HG03442 (cell line): ENCODE data around the gene TRMT61A.

Experiments
- ATAC-seq: cut with Tn5 transposase; IDR thresholded peaks from one replicate; pipeline ENCODE4 v1.9.1; 2021; ENCODE audit warnings: mild to moderate bottlenecking, moderate library complexity; ENCODE audit not compliant: unreplicated experiment

TRMT61A gene

DNA sequence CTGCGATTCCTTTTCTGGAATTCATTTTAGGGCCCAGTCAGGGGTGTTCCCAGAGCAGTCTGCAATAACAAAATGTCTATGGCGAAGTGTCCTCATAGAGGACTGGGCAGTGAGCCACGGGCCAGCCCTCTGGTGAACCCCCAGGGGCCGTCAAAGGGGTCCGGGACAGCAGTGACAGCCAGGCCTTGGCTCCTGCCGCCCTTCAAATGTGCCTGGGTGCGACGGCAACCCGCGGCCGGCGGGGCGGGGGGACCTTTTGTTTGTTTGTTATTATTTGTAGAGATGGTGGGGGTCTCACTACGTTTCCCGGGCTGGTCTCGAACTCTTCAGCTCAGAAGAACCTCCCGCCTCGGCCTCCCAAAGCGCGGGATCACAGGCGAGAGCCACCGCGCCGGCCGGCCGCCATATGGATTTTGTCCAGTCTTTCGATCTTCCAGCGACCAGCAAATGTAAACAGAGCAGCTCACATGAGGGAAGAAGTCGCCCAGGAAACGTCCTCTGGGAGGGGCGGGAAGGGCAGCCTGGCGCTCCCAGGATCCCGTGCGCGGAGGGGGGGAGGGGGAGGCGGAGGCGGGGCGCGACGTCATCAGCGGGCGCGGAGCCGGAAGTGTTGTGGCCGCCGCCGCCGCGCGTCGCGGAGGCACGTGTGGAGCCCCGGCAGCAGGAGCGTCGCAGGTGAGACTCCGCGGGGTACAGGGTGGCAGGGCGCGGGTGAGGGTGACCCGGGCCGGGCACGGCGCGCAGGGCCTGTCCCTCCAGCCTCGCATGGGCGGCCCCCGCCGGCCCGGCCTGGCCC lies at the start of gene TRMT61A:
TSS of gene TRMT61A (plus strand) at position 610 of the 796 bp plus-strand sequence. CDS start 783 bp downstream, outside the sequence.
- ATAC-seq: peak; percentile 43

DNA sequence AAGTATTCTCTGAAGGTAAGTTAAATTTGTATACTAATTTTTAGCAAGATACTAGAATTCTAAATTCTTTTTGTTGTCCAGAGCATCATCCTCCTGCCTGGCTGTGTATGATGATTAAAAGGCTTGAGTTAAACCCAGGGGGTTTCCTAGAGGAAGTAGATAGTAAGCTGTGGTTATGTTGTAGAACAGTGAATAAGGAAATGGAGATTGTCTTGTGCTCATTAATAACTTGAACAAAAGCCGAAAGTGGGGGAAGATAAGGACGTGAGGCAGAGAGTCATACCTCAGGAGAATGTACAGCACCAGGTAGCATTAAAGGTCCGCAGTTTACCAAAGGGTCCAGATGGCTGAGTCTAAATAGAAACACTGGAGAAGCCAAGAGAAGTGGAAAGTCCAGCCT lies 48.4 kb upstream of the TRMT61A start:
- ATAC-seq: peak; percentile 47

DNA sequence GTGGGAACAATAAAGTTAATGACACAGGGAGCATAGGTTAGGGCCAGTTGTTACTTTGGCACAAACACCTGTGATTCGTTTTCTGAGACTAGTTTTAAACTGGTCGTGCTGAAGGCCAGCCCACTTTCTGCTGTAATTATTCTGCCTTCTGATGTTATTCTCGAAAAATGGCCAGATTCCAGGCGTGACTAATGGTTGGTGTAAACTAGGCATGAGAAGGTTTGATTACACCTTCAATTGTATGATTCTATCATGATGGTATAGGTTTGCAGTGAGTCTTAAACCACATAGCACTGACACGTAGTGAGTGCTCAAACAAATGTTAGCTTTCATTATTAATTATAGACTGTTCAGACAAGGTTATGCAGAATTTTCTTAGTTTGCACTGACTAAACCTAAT lies 45.4 kb upstream of the TRMT61A start:
- no peak for ATAC-seq

DNA sequence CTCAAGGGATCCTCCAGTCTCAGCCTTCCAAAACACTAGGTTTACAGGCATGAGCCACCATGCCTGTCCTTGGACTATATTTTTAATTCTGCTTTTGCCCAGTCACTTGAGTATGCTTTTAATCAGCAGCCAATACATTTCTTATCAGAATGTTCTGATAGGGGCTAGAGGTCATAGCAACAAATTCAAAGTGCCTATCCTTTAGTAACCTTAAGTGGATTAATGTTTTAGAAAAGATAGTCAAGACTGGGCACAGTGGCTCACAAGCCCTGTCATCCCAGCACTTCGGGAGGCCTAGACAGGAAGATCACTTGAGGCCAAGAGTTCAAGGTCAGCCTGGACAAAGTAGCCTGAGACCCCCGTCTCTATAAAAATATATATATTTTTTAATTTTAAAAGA lies 43.5 kb upstream of the TRMT61A start:
- ATAC-seq: no peak

DNA sequence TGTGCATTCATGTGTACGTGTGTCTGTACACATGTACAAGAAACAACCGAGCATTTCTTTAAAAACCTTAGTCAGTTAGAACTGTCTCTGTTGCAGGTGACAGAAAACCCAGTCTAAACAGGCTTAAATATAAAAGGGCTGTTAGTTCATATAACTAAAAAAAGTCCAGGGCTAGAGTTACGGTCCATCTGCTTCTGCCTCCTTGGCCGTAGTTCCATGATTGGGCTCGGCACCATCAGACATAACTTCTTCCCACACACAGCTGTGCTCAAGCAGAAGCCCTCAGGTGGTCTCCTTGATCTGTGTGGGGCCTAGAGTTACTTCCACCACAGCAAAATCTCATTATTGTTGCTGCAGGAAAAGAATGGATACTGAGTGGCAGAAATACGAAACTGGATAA lies 40.9 kb upstream of the TRMT61A start:
- no peak for ATAC-seq

DNA sequence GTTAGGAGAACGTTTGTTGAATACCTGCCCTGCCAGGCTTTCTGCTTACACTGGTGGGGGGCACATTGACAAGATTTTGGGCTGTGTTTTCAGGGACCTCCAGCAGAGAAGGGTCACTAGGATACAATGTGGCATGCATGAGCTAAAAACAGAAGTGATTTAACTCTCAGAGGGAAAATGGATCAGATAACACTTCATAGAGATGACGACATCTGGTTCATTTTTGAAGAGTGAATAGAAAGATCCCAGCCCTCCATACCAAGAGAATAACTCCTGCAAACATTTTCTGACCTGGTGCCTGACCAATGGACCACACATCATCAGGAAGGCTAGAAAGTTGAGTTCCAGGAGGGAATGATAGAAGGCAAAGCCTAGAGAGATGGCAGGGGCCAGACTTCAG lies 40.0 kb upstream of the TRMT61A start:
- ATAC-seq: no peak

DNA sequence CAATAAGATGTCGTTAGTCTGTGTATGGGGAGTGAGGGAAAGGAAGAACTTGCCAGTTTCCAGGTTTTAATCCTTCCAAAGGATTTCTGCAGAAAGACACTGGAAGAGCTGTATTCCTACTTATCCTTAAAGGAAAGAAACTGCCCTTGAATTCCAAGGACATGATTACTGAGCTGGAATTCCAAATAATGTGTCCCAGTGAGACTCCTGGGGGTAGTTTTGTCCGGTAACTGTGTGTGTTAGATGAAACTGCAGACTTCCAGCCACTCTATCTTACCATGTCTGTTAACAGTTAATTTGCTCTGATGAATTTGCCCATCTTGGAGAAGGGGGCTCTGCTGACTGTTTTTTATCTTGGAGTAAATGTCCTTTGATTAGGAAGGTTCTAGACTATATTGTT lies 39.4 kb upstream of the TRMT61A start:
- ATAC-seq: no peak

DNA sequence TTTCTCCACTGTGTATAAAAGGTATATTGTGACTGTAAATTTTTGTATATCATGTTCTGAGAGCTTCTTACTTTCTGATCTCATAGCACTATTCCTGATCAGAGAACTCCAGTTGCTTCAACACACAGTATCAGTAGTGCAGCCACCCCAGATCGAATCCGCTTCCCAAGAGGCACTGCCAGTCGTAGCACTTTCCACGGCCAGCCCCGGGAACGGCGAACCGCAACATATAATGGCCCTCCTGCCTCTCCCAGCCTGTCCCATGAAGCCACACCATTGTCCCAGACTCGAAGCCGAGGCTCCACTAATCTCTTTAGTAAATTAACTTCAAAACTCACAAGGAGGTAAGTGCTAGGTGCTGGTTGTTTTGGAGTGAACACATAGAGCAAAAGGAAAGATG lies 37.3 kb upstream of the TRMT61A start:
- ATAC-seq: no peak

DNA sequence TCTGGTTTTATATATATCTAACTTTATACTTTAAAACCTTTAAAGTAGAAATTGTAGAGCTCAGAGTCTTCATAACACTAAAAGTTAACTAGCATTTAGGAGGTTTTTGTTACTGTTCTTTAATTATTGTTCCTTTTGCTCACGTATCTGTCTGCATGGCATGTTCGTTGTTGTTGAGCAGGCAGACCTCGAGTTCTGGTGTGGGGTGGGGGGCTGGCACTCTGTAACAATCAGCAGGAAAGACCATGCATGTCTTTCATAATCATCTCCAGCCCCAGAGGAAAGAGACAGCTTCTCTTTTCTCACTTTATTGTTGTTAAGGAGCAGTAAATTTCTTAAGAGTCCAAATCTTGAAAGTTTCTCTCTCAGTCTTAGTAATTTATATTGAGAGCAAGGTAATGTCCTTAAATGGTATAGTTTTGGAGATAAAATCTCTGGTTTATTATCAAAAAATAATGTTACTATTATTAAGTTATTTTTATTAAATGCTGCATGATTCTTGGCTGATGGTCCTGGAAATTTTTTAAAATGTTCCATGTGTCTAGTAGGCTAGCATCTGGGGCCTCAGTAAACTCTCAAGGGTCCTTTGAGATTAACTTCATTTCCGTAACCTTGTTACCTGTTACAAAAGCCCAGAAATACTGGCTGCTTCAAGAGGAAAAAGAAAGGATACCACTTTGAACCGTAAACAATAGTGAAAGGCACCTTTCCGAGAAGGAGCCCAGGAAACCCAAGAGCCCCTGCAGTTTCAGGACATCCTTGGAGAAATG lies 36.7 kb upstream of the TRMT61A start:
- ATAC-seq: no peak

DNA sequence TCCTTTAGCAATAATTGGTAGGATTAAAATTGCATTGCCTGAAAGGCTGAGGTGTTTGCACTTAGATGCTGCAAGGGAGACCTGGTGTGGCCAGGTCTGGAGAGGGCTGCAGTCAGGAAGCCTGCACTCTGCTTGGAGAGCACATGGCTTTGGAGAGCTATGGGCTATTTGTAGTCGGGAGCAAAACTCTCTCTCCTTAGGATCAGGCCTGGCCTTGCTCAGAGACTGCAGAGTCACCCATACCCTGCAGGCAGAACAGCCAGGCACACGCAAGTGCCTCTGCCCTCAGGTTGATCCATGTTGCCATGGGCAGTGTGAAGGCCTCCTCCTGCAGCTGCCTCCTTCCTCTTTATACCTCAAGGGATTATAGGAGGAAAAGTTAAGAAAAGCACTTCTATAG lies 33.1 kb upstream of the TRMT61A start:
- no peak for ATAC-seq

DNA sequence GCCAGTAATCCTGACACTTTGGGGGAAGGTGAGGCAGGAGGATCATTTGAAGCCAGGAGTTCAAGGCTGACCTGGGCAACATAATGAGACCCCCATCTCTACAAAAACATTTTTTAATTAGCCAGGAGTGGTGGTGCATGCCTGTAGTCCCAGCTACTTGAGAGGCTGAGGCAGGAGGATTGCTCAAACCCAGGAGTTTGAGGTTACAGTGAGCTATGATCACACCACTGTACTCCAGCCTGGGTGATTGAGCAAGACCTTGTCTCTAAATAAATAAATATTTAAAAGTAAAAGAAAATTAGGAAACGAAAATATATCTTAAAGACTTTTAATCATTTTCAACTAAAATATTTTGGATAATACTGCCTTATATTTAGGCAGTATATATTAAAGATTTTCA lies 32.2 kb upstream of the TRMT61A start:
- ATAC-seq: no peak

DNA sequence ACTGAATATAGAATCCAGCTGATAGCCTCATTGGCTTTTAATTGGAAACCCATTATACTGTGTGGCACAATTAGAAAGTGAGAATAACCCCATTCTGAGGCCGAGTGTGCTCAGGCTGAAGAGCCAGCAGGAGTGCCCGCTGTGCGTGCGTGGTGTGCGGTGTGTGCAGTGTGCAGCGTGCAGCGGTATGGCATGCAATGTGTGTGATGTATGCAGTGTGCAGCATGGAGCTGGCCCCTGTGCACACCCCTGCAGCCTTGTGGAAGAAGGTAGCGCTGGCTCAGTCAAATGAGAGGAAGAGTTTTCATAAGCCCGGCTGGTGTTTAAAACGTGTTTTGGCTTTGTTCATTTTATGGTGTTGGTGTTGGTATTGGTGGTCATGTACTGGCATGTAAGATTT lies 29.3 kb upstream of the TRMT61A start:
- ATAC-seq: no peak

DNA sequence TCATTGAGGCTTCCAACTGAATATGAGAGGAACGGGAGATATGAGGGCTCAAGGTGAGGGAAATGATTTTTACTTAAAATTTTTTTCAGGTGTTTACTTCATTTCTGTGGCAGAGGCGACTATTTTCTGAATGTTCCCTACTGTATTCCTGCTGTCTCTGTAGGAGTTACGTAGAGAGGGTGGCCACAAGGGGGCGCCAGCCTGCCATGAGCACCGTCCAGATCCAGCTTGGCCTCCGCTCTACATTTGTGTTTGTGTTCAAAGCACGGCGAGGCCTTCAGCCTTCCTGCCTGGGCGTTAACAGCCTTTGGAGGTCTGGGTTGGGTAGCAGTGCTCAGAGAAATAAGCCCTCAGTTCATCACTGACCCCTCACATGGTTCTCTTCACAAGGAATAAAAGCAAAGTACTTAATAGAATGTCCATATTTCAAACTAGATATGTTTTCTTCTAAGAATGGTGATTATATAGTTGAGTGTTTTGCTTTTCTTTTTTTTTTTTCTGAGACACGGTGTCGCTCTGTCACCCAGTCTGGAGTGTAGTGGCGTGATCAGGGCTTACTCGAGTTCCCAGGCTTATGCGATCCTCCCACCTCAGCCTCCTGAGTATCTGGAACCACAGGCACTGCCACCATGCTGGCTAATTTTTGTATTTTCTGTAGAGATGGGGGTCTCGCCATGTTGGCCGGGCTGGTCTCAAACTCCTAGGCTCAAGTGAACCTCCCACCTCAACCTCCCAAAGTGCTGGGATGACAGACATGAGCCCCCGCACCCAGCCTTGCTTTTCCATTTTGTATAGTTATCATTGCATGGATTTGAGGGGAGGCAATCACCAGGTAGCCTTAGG lies 28.6 kb upstream of the TRMT61A start:
- no peak for ATAC-seq

DNA sequence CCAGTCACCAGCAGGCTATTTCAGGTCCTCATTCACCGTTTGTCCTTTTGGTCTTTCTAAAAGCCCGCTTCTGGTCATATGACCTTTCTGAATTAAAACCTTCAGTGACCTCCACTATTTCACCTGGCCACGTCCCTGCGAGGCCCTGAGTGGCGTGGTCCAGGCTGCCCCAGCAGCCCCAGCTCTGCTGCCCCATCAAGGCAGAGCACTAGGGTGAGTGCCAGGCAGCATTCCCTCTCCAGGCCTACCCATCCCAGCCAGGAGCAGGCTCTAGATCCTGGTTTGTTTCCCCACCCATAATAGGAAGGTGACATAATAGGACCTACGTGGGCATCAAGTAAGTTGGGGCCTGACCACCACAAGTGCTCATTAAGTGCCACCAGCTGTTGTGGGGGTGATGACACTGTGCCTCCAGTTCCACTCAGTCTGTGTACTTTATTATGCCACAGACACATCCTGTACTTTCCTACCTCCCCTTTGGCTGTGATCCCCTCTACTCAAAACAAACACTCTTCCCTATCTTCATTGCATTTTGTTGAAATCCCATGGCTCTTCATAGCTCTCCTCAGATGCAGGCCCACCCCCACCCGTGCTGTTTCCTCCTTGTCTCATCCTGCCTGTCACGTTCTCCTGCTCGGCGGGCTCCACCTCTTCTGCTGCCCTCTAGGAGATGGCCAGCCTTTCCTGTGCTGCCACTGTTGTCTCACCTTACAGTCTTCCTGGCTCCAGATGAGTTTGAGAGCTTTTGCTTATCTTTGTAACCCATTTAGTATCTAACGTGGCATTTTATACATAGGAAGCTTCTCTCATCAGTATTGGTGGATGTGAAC lies 27.7 kb upstream of the TRMT61A start:
- no peak for ATAC-seq

DNA sequence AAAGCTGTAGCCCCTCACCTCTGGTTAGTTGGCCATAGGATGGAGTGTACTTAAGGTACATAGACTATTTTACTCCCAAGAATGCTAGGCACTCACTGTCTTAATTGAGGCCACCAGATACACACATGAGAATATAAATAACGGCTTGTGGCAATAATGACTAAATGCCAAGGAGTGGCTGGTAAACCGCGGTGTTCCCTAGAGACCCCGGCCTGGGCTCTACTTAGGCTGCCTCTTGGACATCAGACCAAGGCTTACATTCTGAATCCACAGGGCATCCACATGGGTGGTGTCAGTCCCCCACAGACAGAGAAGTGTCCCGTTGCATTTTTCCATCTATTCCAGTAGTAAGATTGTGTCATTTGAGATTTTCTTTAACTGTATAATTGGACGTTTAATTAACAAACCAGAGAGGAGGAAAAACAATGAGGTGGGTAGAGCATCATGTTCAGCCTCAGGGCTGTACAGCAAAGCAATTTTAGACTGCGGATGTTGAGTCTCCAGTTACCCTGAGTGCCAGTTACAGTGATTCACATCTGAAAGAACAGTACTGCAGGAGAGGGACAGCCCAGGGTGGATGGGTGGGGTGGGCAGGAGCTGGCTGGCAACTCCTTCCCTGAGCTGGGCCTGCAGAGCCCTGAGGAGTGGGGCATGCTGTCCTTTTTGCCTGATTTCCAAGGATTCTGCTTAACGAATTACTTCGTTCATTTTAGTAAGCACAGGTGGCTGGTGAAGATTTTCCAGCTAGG lies 26.9 kb upstream of the TRMT61A start:
- ATAC-seq: no peak

DNA sequence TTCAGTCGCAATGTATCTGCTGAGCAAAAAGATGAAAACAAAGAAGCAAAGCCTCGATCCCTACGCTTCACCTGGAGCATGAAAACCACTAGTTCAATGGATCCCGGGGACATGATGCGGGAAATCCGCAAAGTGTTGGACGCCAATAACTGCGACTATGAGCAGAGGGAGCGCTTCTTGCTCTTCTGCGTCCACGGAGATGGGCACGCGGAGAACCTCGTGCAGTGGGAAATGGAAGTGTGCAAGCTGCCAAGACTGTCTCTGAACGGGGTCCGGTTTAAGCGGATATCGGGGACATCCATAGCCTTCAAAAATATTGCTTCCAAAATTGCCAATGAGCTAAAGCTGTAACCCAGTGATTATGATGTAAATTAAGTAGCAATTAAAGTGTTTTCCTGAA lies 26.1 kb upstream of the TRMT61A start:
- ATAC-seq: no peak

DNA sequence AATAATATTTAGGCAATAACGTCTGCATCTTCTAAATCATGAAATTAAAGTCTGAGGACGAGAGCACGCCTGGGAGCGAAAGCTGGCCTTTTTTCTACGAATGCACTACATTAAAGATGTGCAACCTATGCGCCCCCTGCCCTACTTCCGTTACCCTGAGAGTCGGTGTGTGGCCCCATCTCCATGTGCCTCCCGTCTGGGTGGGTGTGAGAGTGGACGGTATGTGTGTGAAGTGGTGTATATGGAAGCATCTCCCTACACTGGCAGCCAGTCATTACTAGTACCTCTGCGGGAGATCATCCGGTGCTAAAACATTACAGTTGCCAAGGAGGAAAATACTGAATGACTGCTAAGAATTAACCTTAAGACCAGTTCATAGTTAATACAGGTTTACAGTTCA lies 25.7 kb upstream of the TRMT61A start:
- ATAC-seq: no peak

DNA sequence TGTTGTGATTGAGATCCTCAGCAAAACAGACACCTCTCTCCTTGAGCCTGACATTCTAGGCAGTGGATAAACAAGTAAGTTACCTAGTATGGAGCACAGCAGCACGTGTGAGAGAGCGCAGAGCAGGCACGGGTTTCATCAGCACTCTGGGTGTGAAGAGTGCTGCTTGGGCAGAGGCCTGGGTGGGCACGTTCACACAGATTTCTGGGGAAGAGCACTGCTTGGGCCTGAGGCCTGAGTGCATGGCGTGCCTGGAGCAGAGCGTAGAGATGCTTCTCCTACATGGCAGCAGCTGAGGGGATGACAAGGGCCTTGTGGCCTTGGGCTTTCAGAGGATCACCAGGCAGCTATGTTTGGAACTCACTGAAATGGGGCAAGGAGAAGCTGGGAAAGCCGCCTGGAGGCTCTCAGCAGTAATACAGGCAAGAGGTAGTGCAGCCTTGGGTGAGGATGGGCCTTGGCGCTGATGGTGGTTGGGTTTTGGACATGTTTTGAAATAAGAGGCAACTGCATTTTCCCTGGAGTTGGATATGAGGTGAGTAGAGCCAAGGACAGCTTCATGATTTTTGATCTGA lies 23.9 kb upstream of the TRMT61A start:
- ATAC-seq: no peak

DNA sequence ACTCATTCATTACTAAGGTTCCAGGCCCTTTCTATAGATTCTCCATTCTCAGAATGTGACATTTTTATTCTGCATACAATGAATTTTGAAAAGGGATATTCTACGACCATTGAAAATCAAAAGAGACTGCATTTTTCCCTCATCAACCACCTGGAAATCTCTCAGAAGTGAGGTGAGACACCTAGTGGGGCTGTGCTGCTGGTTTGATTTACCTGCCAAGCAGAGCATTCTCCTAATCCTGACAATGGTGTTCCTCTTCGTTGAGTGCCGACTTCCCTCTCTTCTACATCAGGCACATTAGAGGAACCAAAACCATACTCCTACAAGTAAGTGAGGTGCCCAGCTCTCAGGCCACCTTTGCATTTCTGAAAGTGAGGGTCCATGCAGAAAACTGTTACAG lies 21.2 kb upstream of the TRMT61A start:
- ATAC-seq: no peak
